Activated CD4-positive, alpha-beta T cell treated with anti-CD3 and anti-CD28 coated beads for 36 hours (primary cell): Measurements from ENCODE around the gene RXYLT1. TPM values are rescaled to one million over a fixed set of nuclear protein-coding genes. Genes with fewer than 3 reads are reported as not detected.
A peak's percentile ranks its signal among the peaks of the same experiment; 100 is the strongest.

Source experiments
- ATAC-seq: fragments of 200-7000 bp; cut with Tn5 transposase; one replicate; pipeline ENCODE4 v1.10.0; 2021; ENCODE audit warnings: mild to moderate bottlenecking, moderate library complexity
- CTCF ChIA-PET: fragments of 350-600 bp; sonication (Branson Sonifier 250); formaldehyde crosslinking; loops from one replicate; lab custom pipeline; 2021; ENCODE audit warnings: antibody characterized with exemption; lab: Charles Lee
- POLR2A ChIA-PET: fragments of 350-600 bp; sonication (Branson Sonifier 250); formaldehyde crosslinking; loops from one replicate; lab custom pipeline; 2021; ENCODE audit warnings: antibody characterized with exemption, inconsistent platforms; lab: Charles Lee
- DNase-seq: peaks from one replicate; pipeline ENCODE4 v3.0.0-alpha.2; 2020
- H3K27ac Mint-ChIP-seq: one replicate; pipeline ENCODE4 v1.8.0; 2021; ENCODE audit warnings: mixed read lengths
- H3K27me3 Mint-ChIP-seq: one replicate; pipeline ENCODE4 v1.8.0; 2021; ENCODE audit warnings: mixed read lengths
- H3K36me3 Mint-ChIP-seq: one replicate; pipeline ENCODE4 v1.8.0; 2021; ENCODE audit warnings: low read depth, mixed read lengths
- H3K4me1 Mint-ChIP-seq: one replicate; pipeline ENCODE4 v1.8.0; 2021; ENCODE audit warnings: mixed read lengths
- H3K4me3 Mint-ChIP-seq: one replicate; pipeline ENCODE4 v1.8.0; 2021; ENCODE audit warnings: mild to moderate bottlenecking, moderate library complexity, mixed read lengths
- H3K9me3 Mint-ChIP-seq: one replicate; pipeline ENCODE4 v1.8.0; 2021; ENCODE audit warnings: low read depth, mixed read lengths
- intact Hi-C, 2 experiments: fragments of 100-400 bp; cut with DNase I in 1 of 2; cut with micrococcal nuclease in 1 of 2; formaldehyde crosslinking; loops; one replicate each; pipeline versions ENCODE4 v1.14.2 to v1.15.1; 2022 to 2024; cut with DNase I, micrococcal nuclease
- total RNA-seq, 2 experiments: library from RNA; stranded (reverse); gene quantifications; one replicate each; pipeline ENCODE4 v1.2.3, GENCODE V29; 2021

RXYLT1 gene
- total RNA-seq, 2 experiments from 2014 or later: 14.8 to 15.6 TPM

GRCh38 chr12:63843721-63844390 is 64.1 kb downstream of the RXYLT1 start:
- Mint-ChIP-seq H3K36me3 (no peaks in the 10 kb centered on the region), H3K4me1 (peaks cover 8% of the 10 kb centered on the region), H3K27me3 (peaks cover 26% of the 10 kb centered on the region), H3K4me3 (peak overlapping the region; percentile 54), H3K9me3 (no peaks in the 10 kb centered on the region), H3K27ac (no peak overlapping the region)
- DNase-seq (peak; percentile 89), ATAC-seq (peak; percentile 97)
- intact Hi-C loops: loop anchor here (1.0 to 5.0 kb wide), 4 partner anchors 378 to 560 kb away; partner anchors contain the start of genes XPOT (in 2 of the 2) and KICS2 (in 1 of the 2)
- ChIA-PET POLR2A (no interaction called here), CTCF (interaction anchor here (0.6 to 1.8 kb wide), 13 partner anchors 10 to 438 kb away, joined by 3 to 8 read pairs (median 4); partner anchors contain the start of gene KICS2)

GRCh38 chr12:63844391-63845341 is 65.0 kb downstream of the RXYLT1 start, which contains the start of gene SRGAP1:
Gene SRGAP1 (plus strand): TSS chr12:63844700. CDS start chr12:63844817, 117 bp downstream.
- Mint-ChIP-seq H3K4me3 (peak within 1 kb of the TSS; percentile 73), H3K27ac (no peak within 1 kb of the TSS), H3K4me1 (peaks cover 8% of the 10 kb centered on the region), H3K9me3 (no peaks in the 10 kb centered on the region), H3K36me3 (no peaks in the 10 kb centered on the region), H3K27me3 (peaks cover 26% of the 10 kb centered on the region)
- POLR2A ChIA-PET: no interaction called here
- DNase-seq: peak; percentile 7
- CTCF ChIA-PET: interaction anchor here (0.6 to 1.8 kb wide), 11 partner anchors 9 to 416 kb away, joined by 3 to 8 read pairs (median 4); partner anchors contain the start of gene KICS2
- ATAC-seq: no peak
- intact Hi-C loops: loop anchor here (1.0 to 5.0 kb wide), 3 partner anchors 378 to 558 kb away; partner anchors contain the start of genes KICS2 (in 1 of the 2) and XPOT (in 1 of the 2)

DNA sequence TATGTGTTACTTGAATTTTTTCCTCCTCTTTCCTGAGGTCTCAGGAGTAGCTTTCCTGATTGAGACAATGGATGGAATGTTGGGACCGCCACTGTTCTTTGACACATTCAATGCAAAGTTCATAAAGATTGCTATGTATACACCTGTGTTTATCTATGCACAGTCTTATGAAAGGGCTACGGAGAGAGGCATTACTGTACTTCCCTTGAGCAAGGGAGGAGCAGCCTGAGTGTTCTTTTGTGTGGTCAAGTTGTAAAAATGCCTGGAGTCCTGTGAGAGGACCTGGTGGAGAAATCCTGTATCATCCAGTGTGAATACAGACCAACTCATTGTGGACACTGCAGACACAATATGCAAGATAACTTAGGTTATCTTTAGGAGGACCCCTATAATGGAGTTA is 66.0 kb downstream of the RXYLT1 start:
- no peaks in the 10 kb centered on the region for H3K36me3 Mint-ChIP-seq
- DNase-seq: no peak
- H3K4me1 Mint-ChIP-seq: peaks cover 8% of the 10 kb centered on the region
- ChIA-PET CTCF (interaction anchor here (0.6 to 1.8 kb wide), 4 partner anchors 10 to 411 kb away, joined by 3 to 8 read pairs (median 3); no protein-coding TSS in a partner anchor), POLR2A (no interaction called here)
- H3K9me3 Mint-ChIP-seq: no peaks in the 10 kb centered on the region
- H3K27ac Mint-ChIP-seq: no peak overlapping the region
- H3K4me3 Mint-ChIP-seq: no peak overlapping the region
- peaks cover 26% of the 10 kb centered on the region for H3K27me3 Mint-ChIP-seq
- intact Hi-C loops: no loop called here
- ATAC-seq: no peak

DNA sequence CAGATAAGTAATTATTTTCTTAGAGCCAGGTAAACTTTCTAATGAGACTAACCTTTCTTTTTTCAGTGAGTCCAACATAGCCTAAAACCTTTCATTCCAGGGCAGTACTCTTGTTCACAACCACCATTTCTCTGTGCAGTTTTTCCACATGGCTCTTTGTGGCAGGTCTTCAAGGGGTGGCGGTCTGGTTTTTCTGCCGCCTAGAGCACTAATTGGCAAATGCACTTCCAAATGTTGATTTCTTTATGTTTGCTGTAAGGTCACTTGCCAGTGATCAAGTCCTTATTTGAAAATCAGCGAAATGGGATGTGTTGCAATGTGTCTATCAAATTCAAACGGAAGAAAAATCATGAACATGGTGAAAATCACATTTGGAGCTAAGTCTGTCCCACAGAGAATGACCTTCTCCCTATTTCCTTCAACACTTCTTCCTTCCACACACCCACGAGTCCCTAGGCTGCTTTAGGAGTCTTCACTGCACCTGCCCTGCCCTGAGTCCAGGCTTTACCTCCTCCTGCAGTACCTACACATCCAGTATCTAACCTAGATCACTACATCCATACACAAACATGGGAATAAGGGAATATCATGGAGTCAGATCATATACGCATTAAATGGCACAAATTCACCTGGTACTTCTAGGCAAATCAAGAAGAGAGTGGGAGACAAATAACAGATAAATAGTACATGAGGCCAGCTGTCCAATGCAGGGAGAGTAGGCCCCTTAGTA is 66.7 kb downstream of the RXYLT1 start:
- Mint-ChIP-seq H3K9me3 (no peaks in the 10 kb centered on the region), H3K36me3 (no peaks in the 10 kb centered on the region), H3K4me1 (peaks cover 8% of the 10 kb centered on the region), H3K27me3 (peaks cover 26% of the 10 kb centered on the region), H3K4me3 (no peak overlapping the region), H3K27ac (no peak overlapping the region)
- intact Hi-C loops: no loop called here
- POLR2A ChIA-PET: no interaction called here
- ATAC-seq (no peak), DNase-seq (no peak)
- CTCF ChIA-PET: no interaction called here

GRCh38 chr12:63848450-63848849 is 68.7 kb downstream of the RXYLT1 start:
- POLR2A ChIA-PET: no interaction called here
- intact Hi-C loops: no loop called here
- no peak for DNase-seq
- Mint-ChIP-seq H3K9me3 (no peaks in the 10 kb centered on the region), H3K4me3 (no peak overlapping the region), H3K27ac (no peak overlapping the region), H3K36me3 (no peaks in the 10 kb centered on the region), H3K27me3 (peaks cover 20% of the 10 kb centered on the region), H3K4me1 (peaks cover 5% of the 10 kb centered on the region)
- ATAC-seq: no peak
- CTCF ChIA-PET: no interaction called here

GRCh38 chr12:63849106-63849620 is 69.5 kb downstream of the RXYLT1 start:
- peaks cover 20% of the 10 kb centered on the region for H3K27me3 Mint-ChIP-seq
- no peak overlapping the region for H3K4me3 Mint-ChIP-seq
- no peaks in the 10 kb centered on the region for H3K9me3 Mint-ChIP-seq
- ChIA-PET CTCF (no interaction called here), POLR2A (no interaction called here)
- H3K27ac Mint-ChIP-seq: no peak overlapping the region
- DNase-seq: no peak
- no peak for ATAC-seq
- intact Hi-C loops: no loop called here
- peaks cover 5% of the 10 kb centered on the region for H3K4me1 Mint-ChIP-seq
- no peaks in the 10 kb centered on the region for H3K36me3 Mint-ChIP-seq

GRCh38 chr12:63849641-63850040 is 69.9 kb downstream of the RXYLT1 start:
- intact Hi-C loops: no loop called here
- Mint-ChIP-seq H3K4me3 (no peak overlapping the region), H3K36me3 (no peaks in the 10 kb centered on the region), H3K27me3 (peaks cover 18% of the 10 kb centered on the region), H3K4me1 (peaks cover 3% of the 10 kb centered on the region), H3K27ac (no peak overlapping the region), H3K9me3 (no peaks in the 10 kb centered on the region)
- POLR2A ChIA-PET: no interaction called here
- CTCF ChIA-PET: no interaction called here
- no peak for DNase-seq
- no peak for ATAC-seq

GRCh38 chr12:63853978-63854377 is 74.3 kb downstream of the RXYLT1 start:
- Mint-ChIP-seq H3K27ac (no peak overlapping the region), H3K36me3 (no peaks in the 10 kb centered on the region), H3K9me3 (no peaks in the 10 kb centered on the region), H3K27me3 (no peaks in the 10 kb centered on the region), H3K4me3 (no peak overlapping the region), H3K4me1 (no peaks in the 10 kb centered on the region)
- CTCF ChIA-PET: interaction anchor here (1.3 kb wide), 1 partner anchor 402 kb away, joined by 3 read pairs; no protein-coding TSS in a partner anchor
- no peak for DNase-seq
- intact Hi-C loops: no loop called here
- no peak for ATAC-seq
- POLR2A ChIA-PET: no interaction called here

GRCh38 chr12:63855299-63855698 is 75.6 kb downstream of the RXYLT1 start:
- Mint-ChIP-seq H3K27ac (no peak overlapping the region), H3K9me3 (no peaks in the 10 kb centered on the region), H3K4me3 (no peak overlapping the region), H3K36me3 (no peaks in the 10 kb centered on the region), H3K4me1 (no peaks in the 10 kb centered on the region), H3K27me3 (no peaks in the 10 kb centered on the region)
- no peak for ATAC-seq
- CTCF ChIA-PET: interaction anchor here (1.8 kb wide), 1 partner anchor 366 kb away, joined by 4 read pairs; the partner anchor contains the start of gene KICS2
- intact Hi-C loops: no loop called here
- no peak for DNase-seq
- POLR2A ChIA-PET: no interaction called here

GRCh38 chr12:63857771-63858670 is 78.3 kb downstream of the RXYLT1 start:
- DNase-seq (no peak), ATAC-seq (no peak)
- Mint-ChIP-seq H3K4me3 (no peak overlapping the region), H3K27ac (no peak overlapping the region), H3K4me1 (no peaks in the 10 kb centered on the region), H3K27me3 (no peaks in the 10 kb centered on the region), H3K9me3 (no peaks in the 10 kb centered on the region), H3K36me3 (no peaks in the 10 kb centered on the region)
- intact Hi-C loops: no loop called here
- ChIA-PET POLR2A (no interaction called here), CTCF (no interaction called here)
